Esophagus (tissue), 2 donors: ENCODE results near the gene KIF1A. TPM values are rescaled to one million over a fixed set of nuclear protein-coding genes. Genes with fewer than 3 reads are reported as not detected.

ENCODE experiments used
- H3K27ac ChIP-seq, 2 donors: one replicate each; pipeline ENCODE4 v1.5.1; 2013; ENCODE audit warnings: low read depth in 2 of 2, mild to moderate bottlenecking in 2 of 2, inconsistent platforms in 1 of 2, low read length in 1 of 2, moderate library complexity in 1 of 2
- H3K27me3 ChIP-seq, 2 donors: one replicate each; pipeline ENCODE4 v1.6.1; 2013; ENCODE audit warnings: low read length in 2 of 2, control low read depth in 1 of 2, mild to moderate bottlenecking in 1 of 2; ENCODE audit not compliant: insufficient read depth in 2 of 2, control insufficient read depth in 1 of 2
- H3K36me3 ChIP-seq, 2 donors: one replicate each; pipeline ENCODE4 v1.6.1; 2013; ENCODE audit warnings: low read length in 1 of 2; ENCODE audit not compliant: control insufficient read depth in 2 of 2, insufficient read depth in 2 of 2
- H3K4me1 ChIP-seq, 2 donors: one replicate each; pipeline ENCODE4 v1.6.1; 2013; ENCODE audit warnings: low read length in 1 of 2; ENCODE audit not compliant: control insufficient read depth in 2 of 2, insufficient read depth in 2 of 2
- H3K4me3 ChIP-seq, 2 donors: one replicate each; pipeline ENCODE4 v1.5.1; 2013; ENCODE audit warnings: low read length in 2 of 2, mild to moderate bottlenecking in 2 of 2, low read depth in 1 of 2, moderate library complexity in 1 of 2
- H3K9me3 ChIP-seq, 2 donors: one replicate each; pipeline ENCODE4 v1.6.1; 2013; ENCODE audit warnings: mild to moderate bottlenecking in 2 of 2, low read depth in 1 of 2, low read length in 1 of 2, moderate library complexity in 1 of 2; ENCODE audit not compliant: control insufficient read depth in 2 of 2, insufficient read depth in 1 of 2
- WGBS, 2 donors: extraction: QIAGEN DNeasy Blood & Tissue Kit; methylation state at CpG; one replicate each; pipeline ENCODE4 v1.1.7; 2013; 5-methylcytosine and 5-hydroxymethylcytosine counted together
- polyA plus RNA-seq, 2 donors: library from polyadenylated mRNA; stranded (reverse); fragments of 200-250 nt; gene quantifications; one replicate each; pipeline ENCODE4 v1.2.3, GENCODE V29; 2013
- donor health status: healthy with polysubstance abuse.
- donor health status: Bipolar disorder and iron deficiency.

The KIF1A gene
- polyA plus RNA-seq, 2 donors, result 0.04 to 0.06 TPM

- no peaks in the 10 kb centered on the region for H3K27me3 ChIP-seq
- WGBS, 2 donors, result 78 to 80% methylated on average over 21 to 31 of the region's 31 CpGs
These were observed 62.9 kb downstream of the KIF1A start for GRCh38 chr2:240757086-240757614.

GRCh38 chr2:240752209-240752608 lies 67.8 kb downstream of the KIF1A start:
- Histone ChIP-seq H3K9me3 (no peaks in the 10 kb centered on the region), H3K4me3 (no peak overlapping the region), H3K36me3 (no peaks in the 10 kb centered on the region), H3K27me3 (no peaks in the 10 kb centered on the region), H3K27ac (no peak overlapping the region), H3K4me1 (no peaks in the 10 kb centered on the region)
- WGBS, 2 donors, result 81 to 86% methylated on average over 10 of the region's 10 CpGs

More at GRCh38 chr2:240757086-240757614, 62.9 kb downstream of the KIF1A start:
- Histone ChIP-seq H3K36me3 (no peaks in the 10 kb centered on the region), H3K4me3 (no peak overlapping the region), H3K4me1 (no peaks in the 10 kb centered on the region), H3K9me3 (no peaks in the 10 kb centered on the region), H3K27ac (no peak overlapping the region)

- Histone ChIP-seq H3K27ac (no peak overlapping the region), H3K36me3 (no peaks in the 10 kb centered on the region), H3K4me3 (no peak overlapping the region), H3K27me3 (no peaks in the 10 kb centered on the region), H3K4me1 (no peaks in the 10 kb centered on the region), H3K9me3 (no peaks in the 10 kb centered on the region)
- 89 to 90% methylated on average over 22 of the region's 22 CpGs for WGBS, 2 donors
These were observed 69.6 kb downstream of the KIF1A start for GRCh38 chr2:240750409-240750808.

- H3K27me3 ChIP-seq, result no peaks in the 10 kb centered on the region
- no peak overlapping the region for H3K4me3 ChIP-seq
- H3K9me3 ChIP-seq, result no peaks in the 10 kb centered on the region
- no peaks in the 10 kb centered on the region for H3K36me3 ChIP-seq
- WGBS, 2 donors, result 66 to 71% methylated on average over 7 of the region's 7 CpGs
- H3K27ac ChIP-seq, result no peak overlapping the region
- H3K4me1 ChIP-seq, result no peaks in the 10 kb centered on the region
These were observed 70.5 kb downstream of the KIF1A start for GRCh38 chr2:240749516-240749915.

- WGBS, 2 donors, result 92 to 94% methylated on average over 11 of the region's 11 CpGs
- Histone ChIP-seq H3K9me3 (no peaks in the 10 kb centered on the region), H3K4me1 (no peaks in the 10 kb centered on the region)
These were observed 72.8 kb downstream of the KIF1A start for GRCh38 chr2:240747256-240747655.

GRCh38 chr2:240746671-240747070 lies 73.3 kb downstream of the KIF1A start:
- H3K4me1 ChIP-seq, result no peaks in the 10 kb centered on the region
- H3K9me3 ChIP-seq, result no peaks in the 10 kb centered on the region
- H3K27me3 ChIP-seq, result no peaks in the 10 kb centered on the region
- H3K4me3 ChIP-seq, result no peak overlapping the region
- no peaks in the 10 kb centered on the region for H3K36me3 ChIP-seq
- WGBS, 2 donors, result 91 to 94% methylated on average over 14 to 16 of the region's 16 CpGs
- H3K27ac ChIP-seq, result no peak overlapping the region

More at GRCh38 chr2:240747256-240747655, 72.8 kb downstream of the KIF1A start:
- no peaks in the 10 kb centered on the region for H3K27me3 ChIP-seq
- H3K36me3 ChIP-seq, result no peaks in the 10 kb centered on the region
- H3K4me3 ChIP-seq, result no peak overlapping the region
- no peak overlapping the region for H3K27ac ChIP-seq

- 82 to 86% methylated on average over 15 of the region's 15 CpGs for WGBS, 2 donors
- H3K9me3 ChIP-seq, result no peaks in the 10 kb centered on the region
- no peaks in the 10 kb centered on the region for H3K27me3 ChIP-seq
- no peak overlapping the region for H3K4me3 ChIP-seq
- no peak overlapping the region for H3K27ac ChIP-seq
- H3K36me3 ChIP-seq, result no peaks in the 10 kb centered on the region
- no peaks in the 10 kb centered on the region for H3K4me1 ChIP-seq
These were observed 74.1 kb downstream of the KIF1A start for GRCh38 chr2:240745962-240746361.

GRCh38 chr2:240745456-240745855 lies 74.6 kb downstream of the KIF1A start:
- Histone ChIP-seq H3K36me3 (no peaks in the 10 kb centered on the region), H3K27me3 (no peaks in the 10 kb centered on the region), H3K4me1 (no peaks in the 10 kb centered on the region), H3K27ac (no peak overlapping the region), H3K4me3 (no peak overlapping the region), H3K9me3 (no peaks in the 10 kb centered on the region)
- WGBS, 2 donors, result 91 to 95% methylated on average over 15 of the region's 15 CpGs

- WGBS, 2 donors, result 82 to 87% methylated on average over 13 of the region's 13 CpGs
- no peak overlapping the region for H3K27ac ChIP-seq
- H3K9me3 ChIP-seq, result no peaks in the 10 kb centered on the region
- H3K27me3 ChIP-seq, result no peaks in the 10 kb centered on the region
- H3K4me3 ChIP-seq, result no peak overlapping the region
- no peaks in the 10 kb centered on the region for H3K36me3 ChIP-seq
- H3K4me1 ChIP-seq, result no peaks in the 10 kb centered on the region
These were observed 77.4 kb downstream of the KIF1A start for GRCh38 chr2:240742602-240743095.

GRCh38 chr2:240741091-240741490 lies 78.9 kb downstream of the KIF1A start:
- 81 to 84% methylated on average over 18 of the region's 18 CpGs for WGBS, 2 donors
- no peaks in the 10 kb centered on the region for H3K4me1 ChIP-seq
- no peaks in the 10 kb centered on the region for H3K9me3 ChIP-seq

More at GRCh38 chr2:240741091-240741490, 78.9 kb downstream of the KIF1A start:
- H3K27me3 ChIP-seq, result no peaks in the 10 kb centered on the region
- H3K4me3 ChIP-seq, result no peak overlapping the region
- H3K27ac ChIP-seq, result no peak overlapping the region
- no peaks in the 10 kb centered on the region for H3K36me3 ChIP-seq
